GM04504 (cell line): ENCODE data around the gene ITPRID1.
A peak's percentile ranks its signal among the peaks of the same experiment; 100 is the strongest.
"Not testable (repeated sequence)": the region's sequence is repeated elsewhere in the genome, so short reads cannot be mapped to it uniquely, and the experiment has no call there.

Source experiments
- DNase-seq: peaks from one replicate; pipeline ENCODE4 v3.0.0-alpha.2; 2012; ENCODE audit warnings: low read depth

Gene ITPRID1

DNA sequence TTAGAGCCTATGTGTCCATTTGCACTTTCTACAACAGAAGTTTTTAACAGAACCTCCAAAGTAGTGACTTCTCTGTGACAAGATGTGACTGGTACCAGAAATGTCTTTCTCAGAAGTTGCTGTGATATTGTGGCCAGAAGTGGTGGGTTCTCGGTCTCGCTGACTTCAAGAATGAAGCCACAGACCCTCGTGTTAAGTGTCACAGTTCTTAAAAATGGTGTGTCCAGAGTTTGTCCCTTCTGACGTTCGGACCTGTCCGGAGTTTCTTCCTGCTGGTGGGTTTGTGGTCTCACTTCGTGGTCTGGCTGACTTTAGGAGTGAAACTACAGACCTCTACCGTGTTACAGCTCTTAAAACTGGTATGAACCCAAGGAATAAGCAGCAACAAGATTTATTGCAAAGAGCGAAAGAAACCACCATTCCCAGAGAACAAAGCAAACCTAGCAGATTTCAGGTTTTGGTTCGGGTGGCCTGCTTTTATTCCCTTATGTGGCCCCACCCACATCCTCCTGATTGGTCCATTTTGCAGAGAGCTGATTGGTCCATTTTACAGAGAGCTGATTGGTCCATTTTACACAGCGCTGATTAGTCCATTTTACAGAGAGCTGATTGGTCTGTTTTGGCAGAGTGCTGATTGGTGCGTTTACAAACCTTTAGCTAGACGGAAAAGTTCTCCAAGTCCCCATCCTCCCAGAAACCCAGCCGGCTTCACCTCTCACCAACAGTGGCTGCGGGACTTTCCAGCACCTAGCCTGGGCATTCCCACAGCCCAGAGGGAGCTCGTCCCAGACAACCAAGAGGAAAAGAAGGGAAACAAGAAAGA, 3.0 kb downstream of the ITPRID1 start:
- DNase-seq: no peak

DNA sequence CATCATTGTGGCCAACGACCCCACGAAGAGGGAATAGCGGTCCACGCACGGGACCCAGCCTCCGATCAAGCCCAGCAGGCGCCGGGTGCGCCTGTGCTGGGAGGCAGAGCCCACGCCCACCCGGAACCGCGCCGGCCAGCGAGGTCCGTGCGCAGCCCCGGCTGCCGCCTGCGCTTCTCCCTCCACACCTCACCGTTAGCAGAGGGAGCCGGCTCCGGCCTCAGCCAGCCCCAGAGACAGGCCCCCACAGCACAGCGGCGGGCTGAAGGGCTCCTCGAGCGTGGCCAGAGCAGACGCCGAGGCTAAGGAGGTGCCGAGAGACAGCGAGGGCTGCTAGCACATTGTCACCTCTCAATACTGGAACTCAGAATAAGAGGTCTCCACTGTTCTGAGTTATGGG, 3.6 kb downstream of the ITPRID1 start:
- DNase-seq: no peak

DNA sequence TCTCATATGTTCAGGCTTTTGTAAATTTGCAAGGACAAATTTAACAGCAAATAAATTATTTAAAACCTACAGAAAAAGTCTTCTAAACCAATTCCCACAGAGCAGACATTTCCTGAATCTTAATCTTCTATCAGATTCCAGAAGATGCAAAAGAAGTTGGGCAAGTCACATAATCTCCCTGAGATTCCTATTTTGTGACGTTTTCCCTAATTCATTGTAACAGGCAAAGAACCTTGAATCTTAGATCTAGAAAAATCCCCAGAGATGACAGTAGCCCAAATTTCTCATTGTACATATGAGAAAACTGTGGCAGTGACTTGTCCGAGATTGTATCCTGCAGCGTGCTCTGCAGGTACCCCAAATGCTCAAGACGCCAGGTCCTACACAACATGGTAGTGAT, 4.9 kb downstream of the ITPRID1 start:
- DNase-seq: no peak

DNA sequence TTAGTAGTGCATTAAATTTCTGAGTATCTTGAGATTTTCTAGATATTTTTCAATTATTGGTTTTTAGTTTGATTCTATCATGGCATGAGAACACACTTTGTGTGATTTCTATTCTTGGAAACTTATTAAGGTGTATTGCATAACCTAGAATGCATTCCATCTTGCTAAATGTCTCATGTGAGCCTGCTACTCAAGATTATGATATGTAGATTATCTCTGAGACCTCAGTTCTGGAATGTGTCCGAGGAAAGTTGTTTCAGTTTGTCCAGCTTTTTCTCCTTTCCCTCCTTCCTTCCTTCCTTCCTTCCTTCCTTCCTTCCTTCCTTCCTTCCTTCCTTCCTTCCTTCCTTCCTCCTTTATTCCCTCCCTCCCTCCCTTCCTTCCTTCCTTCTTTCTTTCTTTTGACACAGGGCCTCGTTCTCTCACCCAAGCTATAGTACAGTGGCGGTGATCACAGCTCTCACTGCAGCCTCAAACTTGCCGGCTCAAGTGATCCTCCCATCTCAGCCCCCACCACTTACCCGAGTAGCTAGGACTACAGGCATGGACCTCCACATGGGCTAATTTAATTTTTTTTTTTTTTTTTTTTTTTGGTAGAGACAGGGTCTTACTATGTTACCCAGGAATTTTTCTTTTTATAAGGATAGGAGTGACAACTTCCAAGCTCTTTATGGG, 7.6 kb downstream of the ITPRID1 start:
- no peak for DNase-seq

DNA sequence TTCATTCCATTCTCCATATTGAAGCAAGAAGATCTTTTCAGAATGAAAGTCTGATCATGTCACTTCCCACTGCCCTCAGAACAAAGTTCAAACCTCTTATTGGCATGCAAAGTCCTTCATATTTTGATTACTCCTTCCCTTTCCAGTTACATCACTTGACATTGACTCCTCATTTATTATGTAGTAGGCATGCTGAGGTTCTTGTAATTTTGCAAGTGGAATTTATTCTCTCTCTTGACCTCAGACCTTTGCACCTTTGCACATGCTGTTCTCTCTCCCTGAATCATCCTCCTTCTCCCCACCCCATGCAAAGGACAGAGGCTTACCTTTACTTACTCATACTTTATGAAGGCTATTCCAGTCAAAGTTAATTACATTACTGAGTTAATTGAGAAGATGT, 13.0 kb downstream of the ITPRID1 start:
- DNase-seq: no peak

DNA sequence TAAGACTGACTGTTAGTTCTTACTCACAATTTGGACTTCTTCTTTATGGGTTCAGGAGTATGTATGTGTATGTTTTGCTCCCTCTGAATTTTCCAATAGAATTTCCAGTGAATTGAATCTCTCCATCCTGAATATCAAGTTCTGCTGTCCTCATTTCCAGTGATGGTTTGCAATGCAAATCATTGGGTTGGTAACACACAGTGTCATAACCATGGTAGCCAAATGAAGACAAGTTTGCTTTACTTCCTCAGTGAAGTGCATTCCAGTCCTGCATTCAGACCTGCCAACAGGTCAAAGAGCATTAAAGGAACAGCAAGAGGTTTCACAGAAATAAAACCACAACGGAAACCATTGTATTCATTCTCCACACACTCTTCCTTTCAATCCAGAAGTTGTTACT, 15.2 kb downstream of the ITPRID1 start:
- no peak for DNase-seq

DNA sequence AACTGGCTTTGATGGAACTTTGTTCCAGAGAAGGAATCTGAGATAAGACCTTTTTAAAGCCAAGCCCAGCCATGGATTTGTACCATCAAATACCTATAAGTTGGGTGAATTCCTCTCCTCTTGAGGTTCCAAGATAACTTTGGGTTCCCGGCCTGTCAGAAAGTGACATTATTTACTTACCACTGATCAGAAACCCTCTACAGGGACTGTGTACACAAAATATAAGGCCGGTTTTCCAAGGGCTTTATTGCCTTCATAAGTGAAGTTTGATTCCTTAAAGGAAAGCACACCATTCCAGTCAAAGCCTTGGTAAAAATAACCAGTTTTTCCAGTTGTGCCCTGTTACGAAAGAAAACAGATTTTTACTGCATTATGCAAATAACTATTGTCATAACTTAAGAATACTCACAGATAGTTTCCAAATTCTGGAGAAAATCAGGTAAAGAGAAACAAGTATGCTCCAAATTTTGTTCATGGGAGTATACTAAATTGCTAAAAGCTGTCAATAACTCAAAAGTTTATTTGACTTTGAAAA, 26.8 kb downstream of the ITPRID1 start:
- DNase-seq: not testable (repeated sequence)

DNA sequence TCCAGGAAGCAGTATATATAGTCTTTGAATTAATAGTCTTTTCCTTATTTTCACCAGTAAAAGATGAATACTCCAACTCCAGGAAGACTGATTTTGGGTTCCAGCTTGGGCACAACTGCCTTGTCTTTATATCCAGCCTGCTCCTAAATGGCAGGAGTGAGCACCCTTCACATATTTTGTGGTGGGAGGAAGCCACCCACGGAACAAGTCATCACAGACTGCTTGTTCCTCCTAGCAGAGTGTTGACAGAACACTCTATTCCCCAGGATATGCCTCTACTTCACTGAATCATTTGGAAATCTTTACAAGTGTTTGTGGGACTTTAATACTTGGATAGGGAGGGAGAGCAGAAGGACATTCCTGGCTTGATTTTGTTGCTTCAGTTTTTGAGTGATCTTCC, 31.7 kb downstream of the ITPRID1 start:
- DNase-seq: no peak

DNA sequence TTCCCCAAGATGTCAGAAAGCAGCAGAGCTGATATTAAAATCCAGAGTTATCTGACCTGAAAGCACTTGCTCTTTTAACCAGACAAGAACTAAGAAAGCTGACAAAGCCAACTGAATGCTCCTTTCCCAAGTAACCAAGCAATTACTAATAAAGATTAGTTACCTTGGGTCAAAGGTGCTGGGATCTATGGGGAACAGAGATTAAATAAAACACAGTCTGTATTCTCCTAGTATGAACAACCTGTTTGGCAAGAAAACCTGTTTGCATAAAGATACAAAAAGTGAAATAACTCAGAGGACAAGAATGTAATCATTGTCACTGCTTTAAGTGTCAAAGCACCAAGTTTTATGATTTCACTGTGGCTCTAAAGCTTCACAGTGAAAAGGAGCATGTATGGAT, 35.7 kb downstream of the ITPRID1 start:
- DNase-seq: no peak

DNA sequence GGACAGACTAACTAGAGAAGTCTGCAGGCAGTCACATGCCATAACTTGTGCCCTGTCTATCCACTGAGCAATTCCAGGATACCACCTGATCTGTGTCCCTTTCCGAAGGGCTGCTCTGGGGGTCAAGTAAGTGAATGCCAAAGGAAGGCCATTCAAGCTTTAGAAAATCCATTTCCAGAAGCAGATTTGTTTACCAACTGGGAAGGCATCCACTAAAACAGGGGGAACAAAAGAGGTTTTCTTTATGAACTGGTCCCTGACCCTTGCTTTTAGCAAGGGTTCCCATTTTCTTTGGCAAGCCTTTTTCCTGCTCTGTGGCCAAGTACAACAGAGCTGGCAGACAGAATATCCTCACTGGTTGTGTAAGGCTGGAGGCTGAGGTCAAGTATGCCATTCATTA, 36.5 kb downstream of the ITPRID1 start:
- DNase-seq: no peak

DNA sequence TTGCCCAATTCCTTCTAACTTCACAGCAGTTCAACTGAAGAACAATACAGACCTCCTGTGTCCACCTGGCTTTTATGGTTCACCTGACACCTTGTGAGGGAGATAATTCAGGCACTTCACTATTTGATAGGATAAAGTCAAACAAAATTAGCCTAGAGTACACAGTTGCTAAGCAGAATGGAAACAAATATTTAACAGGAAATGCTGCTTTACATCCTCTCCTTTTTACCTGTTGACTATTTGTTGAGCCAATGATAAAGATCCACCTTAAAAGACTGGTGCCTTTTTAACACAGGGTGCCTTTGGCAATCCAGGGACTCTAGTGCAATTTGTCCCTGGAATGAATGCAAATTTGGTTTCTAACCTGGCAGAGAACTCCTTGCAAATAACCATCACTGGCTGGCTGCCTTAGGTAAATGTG, 39.8 kb downstream of the ITPRID1 start:
- DNase-seq: no peak

DNA sequence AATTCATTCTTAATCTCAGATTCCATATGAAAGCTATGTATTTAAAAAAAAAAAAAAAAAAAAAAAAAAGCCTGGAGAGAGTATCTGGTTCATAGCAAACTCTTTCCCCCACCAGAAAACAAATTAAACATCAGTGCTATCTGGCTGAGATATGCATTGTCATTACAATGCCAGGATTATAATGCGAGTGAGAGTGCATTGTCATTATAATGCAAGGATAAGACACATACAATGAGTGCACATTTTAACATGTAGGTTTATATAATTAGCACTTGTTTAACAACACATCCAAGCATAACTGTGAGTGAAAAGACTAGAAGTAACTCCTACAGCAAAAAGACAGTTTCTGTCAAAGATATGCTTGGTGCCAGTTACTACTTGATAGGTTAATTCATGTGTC, 48.1 kb downstream of the ITPRID1 start:
- no peak for DNase-seq

DNA sequence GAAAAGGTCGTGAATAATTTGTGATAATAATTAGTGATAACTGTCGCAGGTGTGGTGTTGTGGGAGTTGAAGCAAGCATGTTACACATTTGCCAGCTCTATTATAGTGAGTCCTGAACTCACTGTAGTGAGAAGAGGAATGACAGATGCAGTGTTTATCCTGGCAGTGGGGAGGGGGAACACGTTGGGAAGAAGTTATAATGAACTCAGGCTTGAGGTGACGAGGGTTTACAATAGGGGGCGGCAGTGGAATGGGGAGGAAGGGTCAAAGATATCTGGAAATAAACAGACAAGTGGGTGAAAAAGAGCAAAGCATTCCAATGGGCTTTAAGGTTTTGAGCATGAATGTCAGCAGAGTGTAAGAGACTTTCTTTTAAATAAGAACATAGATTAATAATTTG, 49.6 kb downstream of the ITPRID1 start:
- DNase-seq: no peak

DNA sequence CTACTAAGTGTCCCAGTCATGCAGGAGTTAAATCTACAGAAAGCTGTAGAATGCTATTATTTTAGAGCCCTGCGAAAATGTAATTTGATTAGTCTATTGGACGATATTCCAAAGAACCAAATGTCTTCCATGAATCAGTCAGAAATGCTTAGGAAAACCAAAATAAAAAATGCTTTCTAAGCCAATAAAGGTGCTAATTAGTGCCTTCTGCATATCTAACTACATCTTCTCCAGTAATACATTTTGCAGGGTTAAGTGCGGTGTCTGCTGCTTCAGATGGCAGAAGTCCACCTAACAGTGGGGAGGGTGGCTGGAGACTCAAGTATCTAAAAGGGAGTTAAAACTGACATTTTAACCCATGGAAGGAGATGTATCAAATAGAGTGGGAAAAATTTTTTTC, 50.1 kb downstream of the ITPRID1 start:
- no peak for DNase-seq

DNA sequence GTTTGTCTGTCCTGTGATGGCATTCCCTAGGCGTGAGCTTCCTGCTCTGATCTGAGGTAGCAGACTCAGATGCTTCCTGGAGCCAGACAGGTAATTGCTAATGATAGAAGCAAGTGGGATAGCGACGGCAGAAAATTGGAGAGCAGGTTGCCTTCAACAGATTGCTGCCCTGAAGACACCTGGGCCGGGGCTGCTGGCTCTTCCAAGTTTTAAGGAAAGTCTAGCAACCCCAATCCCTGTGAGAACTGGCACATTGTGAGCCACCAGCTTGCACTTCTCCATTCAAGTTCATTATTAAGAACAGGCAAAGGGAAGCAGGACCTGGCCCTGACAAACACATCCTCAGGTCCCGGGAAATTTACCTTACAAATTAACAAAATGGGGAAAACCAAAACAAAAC, 50.8 kb downstream of the ITPRID1 start:
- no peak for DNase-seq

DNA sequence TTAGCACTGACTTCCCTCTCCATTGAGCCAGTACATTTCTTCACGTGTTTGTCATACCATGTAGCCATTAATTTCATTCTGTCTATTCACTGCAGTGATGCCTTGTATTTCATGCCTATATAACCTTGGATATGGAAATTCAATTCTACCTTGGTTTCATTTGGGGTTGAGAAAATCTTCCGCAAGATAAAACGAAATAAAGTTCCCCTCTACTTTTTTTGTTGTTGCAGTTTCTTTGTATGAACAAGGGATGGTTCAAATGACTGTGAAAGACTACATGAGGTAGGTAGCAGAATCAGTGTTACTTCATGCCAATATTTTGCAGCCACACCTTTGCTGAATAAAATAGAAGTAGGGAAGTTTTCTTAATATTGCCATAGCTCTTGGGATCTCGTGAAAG, 55.6 kb downstream of the ITPRID1 start:
- DNase-seq: no peak

DNA sequence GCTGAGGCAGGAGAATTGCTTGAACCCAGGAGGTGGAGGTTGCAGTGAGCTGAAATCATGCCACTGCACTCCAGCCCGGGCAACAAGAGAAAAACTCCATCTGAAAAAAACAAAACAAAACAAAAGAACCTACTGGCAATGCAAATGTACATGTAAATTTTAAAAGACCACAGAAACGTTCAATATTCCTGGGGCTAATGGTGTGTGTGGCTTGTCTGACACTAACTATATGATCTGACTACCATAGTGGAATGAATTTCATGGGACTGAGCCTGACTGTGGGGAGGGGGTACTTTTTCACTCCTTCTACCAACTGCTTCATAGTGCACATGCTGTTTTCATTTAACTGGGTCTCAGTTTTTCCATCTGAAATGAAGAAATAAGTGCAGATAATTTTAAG, 69.6 kb downstream of the ITPRID1 start:
- no peak for DNase-seq

DNA sequence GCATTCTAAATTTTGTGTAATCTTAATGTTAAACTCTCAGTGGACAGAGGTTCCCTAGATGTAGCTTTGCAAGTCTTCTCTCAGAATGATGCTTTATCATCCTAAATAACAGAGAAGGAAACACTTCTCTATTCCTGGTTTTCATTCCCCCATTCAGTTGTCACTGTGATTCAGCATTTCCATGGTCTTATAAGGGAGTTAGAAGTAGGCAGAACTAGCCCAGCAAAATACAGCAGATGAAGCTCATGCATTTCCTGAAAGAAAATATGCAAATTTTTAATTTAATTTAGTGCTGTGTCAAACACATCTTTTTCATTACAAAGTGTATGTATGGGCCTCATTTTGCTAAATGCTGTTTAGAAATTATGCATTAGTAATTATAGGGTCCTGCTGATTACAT, 70.1 kb downstream of the ITPRID1 start:
- no peak for DNase-seq

DNA sequence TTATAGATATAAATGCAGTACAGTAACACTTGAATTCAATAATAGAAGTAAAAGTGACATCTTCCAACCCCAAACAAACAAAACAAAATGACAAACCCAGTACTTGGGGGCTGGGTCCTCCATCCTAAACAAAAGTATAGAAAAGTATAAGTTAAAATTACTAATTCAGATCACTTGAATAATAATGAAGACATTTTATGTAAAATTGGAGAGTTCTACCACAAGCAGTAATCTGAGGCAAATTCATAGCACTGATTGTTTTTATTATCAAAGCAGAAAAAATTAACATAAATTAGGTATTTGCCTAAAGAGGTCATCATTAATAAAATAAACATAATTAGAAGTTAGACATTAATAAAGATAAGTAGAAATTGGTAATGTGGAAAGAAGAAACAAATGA, 81.5 kb downstream of the ITPRID1 start:
- DNase-seq: no peak

DNA sequence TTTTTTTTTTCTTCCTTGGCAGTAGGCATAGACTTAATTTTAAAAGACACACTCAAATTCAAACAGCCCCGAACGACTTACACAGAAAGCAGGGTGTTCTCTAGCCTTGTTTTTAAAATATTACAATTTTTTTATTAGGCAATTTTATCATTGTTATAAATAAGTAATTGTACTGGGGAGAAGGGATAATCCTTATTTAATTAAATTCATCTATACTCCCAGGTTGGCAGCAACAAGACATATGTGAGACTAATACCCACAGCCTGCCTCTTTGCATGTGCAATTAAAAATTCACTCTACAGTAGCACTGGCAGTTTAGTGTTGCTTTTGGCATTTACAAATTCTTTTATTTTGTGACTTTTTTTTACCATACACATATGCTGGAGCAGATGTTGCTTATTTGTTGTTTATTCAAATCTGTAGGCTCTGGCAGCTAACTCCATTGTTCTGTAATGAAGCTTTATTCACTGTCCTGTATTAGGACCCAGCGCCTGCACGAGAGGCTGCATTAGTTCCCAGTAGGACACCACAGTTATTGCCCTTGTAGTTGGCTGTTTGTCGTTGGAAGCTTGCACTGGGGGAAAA, 88.2 kb downstream of the ITPRID1 start:
- DNase-seq: no peak

DNA sequence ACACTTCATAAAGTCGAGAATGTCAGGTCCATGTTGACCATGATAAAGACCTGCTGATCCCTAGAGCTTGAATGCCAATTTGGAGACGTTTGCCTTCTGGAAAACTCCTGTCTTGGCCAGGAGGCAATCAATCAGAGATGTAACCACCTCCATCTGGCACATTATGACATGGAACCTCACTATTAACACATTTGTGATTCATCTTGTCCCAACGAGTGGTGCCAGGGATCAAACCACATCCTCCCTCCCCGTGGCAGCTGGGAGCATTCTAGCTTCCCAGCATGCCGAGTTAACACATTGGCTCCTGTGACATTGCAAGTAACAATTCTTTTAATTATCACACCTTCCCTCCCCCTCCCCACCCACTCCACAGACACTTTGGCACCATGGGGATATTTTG, 89.2 kb downstream of the ITPRID1 start:
- DNase-seq: peak; percentile 1

DNA sequence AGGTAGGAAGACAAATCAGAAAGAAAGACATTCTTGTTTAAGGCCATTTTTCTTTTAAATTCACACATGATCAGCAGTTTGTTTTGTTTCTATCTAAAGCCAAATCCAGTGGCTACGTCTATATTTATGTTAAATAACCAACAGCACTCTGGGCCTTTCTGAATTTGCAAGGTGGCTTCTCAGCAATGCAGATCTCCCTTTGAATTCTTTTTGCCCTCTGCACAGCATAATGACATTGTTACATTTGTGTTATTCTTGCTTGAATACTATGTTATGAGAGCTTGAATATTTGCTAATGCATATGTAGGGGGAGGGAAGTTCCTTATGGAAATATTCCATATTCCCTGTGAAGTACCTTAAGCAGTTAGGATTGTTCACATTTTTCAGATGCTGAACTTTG, 99.7 kb downstream of the ITPRID1 start:
- DNase-seq: no peak

DNA sequence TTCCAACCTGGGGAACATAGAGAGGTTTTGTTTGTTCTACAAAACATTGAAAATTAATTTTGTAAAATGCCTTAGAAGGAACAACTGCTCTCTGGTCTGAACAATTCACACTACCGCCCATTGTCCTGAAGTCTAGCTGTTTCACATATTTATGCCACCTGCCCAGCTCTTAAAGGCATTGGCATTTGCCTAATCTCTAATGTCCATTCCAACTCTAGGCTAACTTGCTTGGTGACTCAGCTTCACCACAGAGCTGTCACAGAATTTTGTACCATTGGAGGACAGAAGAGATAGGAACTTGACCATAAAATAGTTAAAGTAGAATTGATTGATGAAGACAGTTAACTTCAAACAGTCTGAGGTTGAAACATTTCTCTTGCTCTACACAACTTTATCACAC, 119.6 kb downstream of the ITPRID1 start:
- DNase-seq: no peak
